Right lobe of liver (tissue), 6 donors: Measurements from ENCODE around the gene GSN. TPM values are rescaled to one million over a fixed set of nuclear protein-coding genes. Genes with fewer than 3 reads are reported as not detected.
"Not testable (repeated sequence)": the region's sequence is repeated elsewhere in the genome, so short reads cannot be mapped to it uniquely, and the experiment has no call there.

Experiments used
- ATAC-seq, 4 donors: fragments of 200-7000 bp; cut with Tn5 transposase; one replicate each; pipeline ENCODE4 v1.9.1; 2020; ENCODE audit warnings: mild to moderate bottlenecking in 4 of 4, moderate library complexity in 4 of 4
- DNase-seq, 3 donors: peaks; one replicate each; pipeline ENCODE4 v3.0.0-alpha.2; 2020
- H3K27ac ChIP-seq, 3 donors: fragments of 200-600 bp; one replicate each; pipeline ENCODE4 v1.8.0; 2022
- H3K27me3 ChIP-seq, 2 donors: fragments of 200-600 bp; one replicate each; pipeline ENCODE4 v1.8.0; 2022
- H3K36me3 ChIP-seq, 4 donors: fragments of 200-600 bp; sonication (generic) in 1 of 4; one replicate each; pipeline versions ENCODE4 v1.5.1 to v1.8.0; 2017 to 2022; ENCODE audit warnings: control low read depth in 1 of 4
- H3K4me1 ChIP-seq, 4 donors: fragments of 200-600 bp; sonication (generic) in 1 of 4; one replicate each; pipeline versions ENCODE4 v1.5.1 to v1.8.0; 2017 to 2022; ENCODE audit warnings: control low read depth in 1 of 4
- H3K4me3 ChIP-seq, 3 donors: fragments of 200-600 bp; one replicate each; pipeline ENCODE4 v1.8.0; 2022
- H3K9me3 ChIP-seq, 4 donors: fragments of 200-600 bp; sonication (generic) in 1 of 4; one replicate each; pipeline versions ENCODE4 v1.5.1 to v1.8.0; 2017 to 2022; ENCODE audit warnings: control low read depth in 1 of 4
- CTCF ChIP-seq, 4 donors: fragments of 200-600 bp in 3 of 4; fragments of 450-650 bp in 1 of 4; IDR thresholded peaks; one replicate each; pipeline versions ENCODE4 v1.5.1 to v1.8.0; 2016 to 2022; ENCODE audit warnings: antibody characterized with exemption in 4 of 4, mild to moderate bottlenecking in 2 of 4
- POLR2A ChIP-seq: fragments of 450-650 bp; IDR thresholded peaks from one replicate; pipeline ENCODE4 v1.6.1; 2017; ENCODE audit warnings: antibody characterized with exemption, mild to moderate bottlenecking
- WGBS: methylation state at CpG from one replicate; pipeline ENCODE4 v1.1.6; 2018; ENCODE audit warnings: low coverage, low lambda C conversion rate; ENCODE audit not compliant: insufficient coverage; ENCODE audit errors: missing lambda C conversion rate; 5-methylcytosine and 5-hydroxymethylcytosine counted together
- intact Hi-C, 2 donors: fragments of 100-400 bp; cut with DNase I; formaldehyde crosslinking; loops; one replicate each; pipeline versions ENCODE4 v1.11.2 to v1.14.1; 2022
- total RNA-seq, 6 experiments: library from RNA; depleted of rRNA in 2 of 6; stranded (reverse); fragments of >200 nt in 2 of 6; fragmentation: NEBNext Ultra II Directional in 3 of 6; extraction: Animal tissue kit (Norgen Biotek cat#: 25700) in 3 of 6; gene quantifications; one replicate each; pipeline versions ENCODE4 v1.1.0 to v1.2.4, GENCODE V29; 2016 to 2023
- donor health status: DM: no; HTN: yes; CAD: no.
- donor health status: DM: no; HTN: no; CAD: no.
- donor health status: DM: no; HTN: no; CAD: no.
- donor health status: DM: no; HTN: yes; CAD: no.
- donor health status: DM: no; HTN: yes; CAD: no.

GSN gene
- total RNA-seq, 6 experiments from 2014 or later: 23.1 to 96.9 (median 38.8) TPM

- Histone ChIP-seq H3K27ac (peak overlapping the region; percentile 57 to 83 (median 68)), H3K4me3 (no peak overlapping the region), H3K36me3 (no peaks in the 10 kb centered on the region), H3K4me1 (peaks cover 0 to 4% (median 0%) of the 10 kb centered on the region in 4 donors), H3K9me3 (no peaks in the 10 kb centered on the region), H3K27me3 (no peaks in the 10 kb centered on the region)
- DNase-seq (peak in 1 of 3 donors; percentile 66), ATAC-seq (peak; percentile 61 to 76 (median 69))
- intact Hi-C loops: no loop called here
- TF ChIP-seq CTCF (IDR thresholded peaks at IDR 0.05) (peak in 1 of 4 donors; percentile 18), POLR2A (no peak)
- 48% methylated on average over 9 of the region's 13 CpGs for WGBS
Observed at GRCh38 chr9:121286973-121287741, 19.2 kb downstream of the GSN start.

- TF ChIP-seq CTCF (IDR thresholded peaks at IDR 0.05) (no peak), POLR2A (no peak)
- no peak overlapping the region for H3K4me3 ChIP-seq
- ATAC-seq (no peak), DNase-seq (no peak)
- no peaks in the 10 kb centered on the region for H3K36me3 ChIP-seq
- H3K4me1 ChIP-seq: no peaks in the 10 kb centered on the region
- no peaks in the 10 kb centered on the region for H3K27me3 ChIP-seq
- WGBS: 71% methylated on average over 2 of the region's 4 CpGs
- intact Hi-C loops: no loop called here
- H3K27ac ChIP-seq: peak overlapping the region; percentile 2 to 33 (median 26)
- no peaks in the 10 kb centered on the region for H3K9me3 ChIP-seq
Observed at GRCh38 chr9:121288673-121289025, 20.7 kb downstream of the GSN start.

- intact Hi-C loops: no loop called here
- H3K9me3 ChIP-seq: no peaks in the 10 kb centered on the region
- DNase-seq (peak in 1 of 3 donors; percentile 27), ATAC-seq (peak; percentile 7 to 35 (median 17))
- H3K36me3 ChIP-seq: no peaks in the 10 kb centered on the region
- no peaks in the 10 kb centered on the region for H3K27me3 ChIP-seq
- no peak overlapping the region for H3K4me3 ChIP-seq
- TF ChIP-seq CTCF (IDR thresholded peaks at IDR 0.05) (no peak), POLR2A (no peak)
- WGBS: 28% methylated on average over 6 of the region's 10 CpGs
- H3K4me1 ChIP-seq: no peaks in the 10 kb centered on the region
- H3K27ac ChIP-seq: peak overlapping the region; percentile 2 to 33 (median 26)
Observed at GRCh38 chr9:121289026-121289771, 21.2 kb downstream of the GSN start.

GRCh38 chr9:121289772-121290370 lies 21.9 kb downstream of the GSN start:
- intact Hi-C loops: no loop called here
- H3K4me3 ChIP-seq: no peak overlapping the region
- no peaks in the 10 kb centered on the region for H3K9me3 ChIP-seq
- H3K27ac ChIP-seq: peak overlapping the region in 1 of 3 donors; percentile 33
- no peaks in the 10 kb centered on the region for H3K36me3 ChIP-seq
- DNase-seq: no peak
- WGBS: 73% methylated on average over 6 of the region's 7 CpGs
- H3K27me3 ChIP-seq: no peaks in the 10 kb centered on the region
- ATAC-seq: no peak
- H3K4me1 ChIP-seq: no peaks in the 10 kb centered on the region
- TF ChIP-seq POLR2A (no peak), CTCF (IDR thresholded peaks at IDR 0.05) (no peak)

- H3K4me3 ChIP-seq, H3K27me3 ChIP-seq, DNase-seq, H3K9me3 ChIP-seq, H3K36me3 ChIP-seq, H3K27ac ChIP-seq, ATAC-seq, intact Hi-C loops: not testable (repeated sequence)
- H3K4me1 ChIP-seq: peaks cover 0 to 13% (median 0%) of the 10 kb centered on the region in 4 donors
- 69% methylated on average over 4 of the region's 4 CpGs for WGBS
Observed at GRCh38 chr9:121291536-121291935, 23.6 kb downstream of the GSN start.
